NCI-H2171 (cell line): ENCODE measurements around the gene RYR2.
"Not testable (repeated sequence)": the region's sequence is repeated elsewhere in the genome, so short reads cannot be mapped to it uniquely, and the experiment has no call there.

ENCODE experiments used
- DNase-seq: peaks from one replicate; lab custom pipeline; 2025; lab: John Stamatoyannopoulos, UW

RYR2 gene

DNA sequence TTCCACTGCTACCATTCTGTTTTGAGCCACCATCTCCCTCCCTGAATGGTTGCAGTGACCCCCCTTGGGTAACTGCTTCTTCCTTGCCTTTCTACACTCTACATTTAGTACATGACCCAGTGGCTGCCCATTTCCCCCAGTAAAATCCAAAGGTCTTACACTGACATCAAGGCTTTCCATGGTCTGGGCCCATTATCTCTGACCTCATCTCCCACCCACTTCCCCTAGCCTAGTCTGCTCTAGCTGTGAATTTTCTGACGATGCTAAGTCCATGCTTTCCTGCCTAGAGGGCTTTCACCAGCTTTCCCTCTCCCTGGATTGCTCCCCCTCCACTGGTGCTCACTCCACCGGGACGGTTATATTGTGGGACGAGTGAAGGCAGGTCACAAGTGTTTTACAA lies 219.2 kb downstream of the RYR2 start:
- DNase-seq, result no peak

- DNase-seq, result no peak
Observed at GRCh38 chr1:237267743-237268142, 225.8 kb downstream of the RYR2 start.

GRCh38 chr1:237269938-237270337 lies 228.0 kb downstream of the RYR2 start:
- DNase-seq, result no peak

- DNase-seq, result no peak
Observed at GRCh38 chr1:237270353-237270752, 228.4 kb downstream of the RYR2 start.

- DNase-seq, result not testable (repeated sequence)
Observed at GRCh38 chr1:237277994-237278393, 236.0 kb downstream of the RYR2 start.

GRCh38 chr1:237279629-237280028 lies 237.6 kb downstream of the RYR2 start:
- no peak for DNase-seq

DNA sequence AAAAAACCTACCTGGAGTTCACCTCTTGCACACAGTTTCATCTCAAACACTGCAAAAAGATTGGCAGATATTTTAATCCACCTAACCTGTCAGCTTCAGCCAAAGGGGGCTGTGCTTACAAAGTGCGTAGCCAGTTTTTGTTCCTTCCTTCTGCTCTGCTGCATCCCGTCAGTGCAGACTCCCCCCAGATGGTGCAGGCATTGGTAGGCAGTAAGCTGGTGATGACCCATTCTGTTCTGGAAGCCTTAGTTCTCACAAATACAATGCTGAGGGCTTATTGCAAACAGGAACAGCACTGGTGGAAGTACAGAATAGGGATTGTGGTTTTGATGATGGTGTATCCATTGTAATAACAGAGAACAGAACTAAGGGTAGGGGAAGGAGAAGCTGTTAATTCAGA lies 239.5 kb downstream of the RYR2 start:
- no peak for DNase-seq

DNA sequence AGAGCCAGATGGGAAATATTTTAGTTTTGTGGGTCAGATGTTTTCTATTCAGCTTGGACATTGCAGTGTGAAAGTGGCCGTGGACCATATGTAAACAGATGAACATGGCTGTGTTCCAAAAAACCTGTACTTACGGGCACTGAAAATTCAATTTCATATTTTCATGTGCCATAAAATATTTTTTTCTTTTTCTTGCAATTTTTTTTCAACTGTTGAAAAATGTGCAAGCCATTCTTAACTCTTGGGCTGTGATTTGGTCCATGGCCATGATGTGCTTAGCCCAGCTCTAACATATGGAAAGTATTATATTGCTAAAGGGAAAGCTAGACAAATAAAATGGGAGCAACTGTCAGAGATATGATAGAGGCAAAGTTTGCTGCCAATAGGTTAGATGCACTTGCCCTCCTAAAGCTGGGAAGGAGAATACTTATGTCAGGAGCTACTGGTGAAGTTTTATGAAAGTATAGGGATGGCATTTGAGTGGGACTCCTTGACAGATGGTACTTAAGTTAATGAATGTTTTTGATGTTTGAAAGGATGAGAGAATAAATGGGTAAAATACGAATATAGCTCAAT lies 240.3 kb downstream of the RYR2 start:
- no peak for DNase-seq

GRCh38 chr1:237287876-237288521 lies 246.0 kb downstream of the RYR2 start:
- DNase-seq, result no peak

DNA sequence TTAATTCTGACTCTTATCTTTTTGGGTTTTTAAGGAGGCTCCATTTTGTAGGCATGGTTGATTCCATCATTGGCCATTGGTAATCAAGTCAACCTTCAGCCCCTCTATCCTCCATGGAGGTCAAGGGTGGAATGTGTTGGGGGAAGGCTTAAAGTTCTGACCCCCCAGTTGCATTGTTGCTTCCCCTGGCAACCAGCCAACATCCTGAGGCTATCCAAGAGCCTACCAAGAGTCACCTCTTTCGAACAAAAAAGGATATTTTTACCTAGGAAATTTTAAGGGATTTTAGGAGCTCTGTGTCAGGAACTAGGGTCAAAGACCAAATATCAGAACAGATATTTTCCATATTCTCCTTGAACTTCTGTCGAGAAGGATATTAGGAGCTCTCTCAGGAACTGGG lies 251.8 kb downstream of the RYR2 start:
- no peak for DNase-seq

- DNase-seq, result no peak
Observed at GRCh38 chr1:237296861-237297260, 254.9 kb downstream of the RYR2 start.

DNA sequence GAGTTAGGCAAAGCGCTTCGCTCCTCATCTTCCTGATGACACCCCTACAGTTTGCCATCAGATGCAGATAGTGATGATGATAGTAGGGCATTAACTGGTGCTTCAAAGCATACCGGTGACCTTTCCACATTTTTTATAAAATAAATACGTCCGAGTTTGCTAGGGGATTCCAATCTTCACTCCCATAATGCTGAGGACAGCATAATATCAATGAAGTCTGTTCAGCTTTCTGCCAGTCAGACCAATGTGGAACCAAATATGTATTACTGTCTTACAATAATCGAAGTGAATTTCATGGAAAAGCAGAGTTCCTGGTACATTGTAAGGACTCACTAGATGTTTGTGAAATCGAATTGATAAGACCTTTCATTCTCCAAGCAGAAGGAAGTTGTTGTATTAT lies 258.7 kb downstream of the RYR2 start:
- DNase-seq, result no peak

DNA sequence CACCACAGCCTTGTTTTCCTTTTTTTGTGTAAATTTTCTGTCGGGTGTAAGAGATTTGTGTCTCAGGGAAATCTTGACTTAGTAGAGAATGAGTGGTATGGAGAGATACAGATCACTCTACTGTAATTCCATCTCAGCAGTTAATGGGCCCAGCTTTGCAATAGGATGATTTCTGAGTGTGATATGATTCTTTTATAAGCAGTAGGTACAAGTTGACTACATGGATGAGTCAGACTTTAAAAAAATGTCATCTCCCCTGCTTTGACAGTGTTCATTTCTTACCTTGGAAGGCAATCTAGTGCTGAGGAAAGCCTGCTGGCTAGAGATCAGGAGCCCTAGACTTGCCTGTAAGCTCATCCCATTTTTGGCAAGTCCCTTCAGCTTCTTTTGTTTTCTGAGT lies 261.9 kb downstream of the RYR2 start:
- no peak for DNase-seq

GRCh38 chr1:237306726-237307125 lies 264.7 kb downstream of the RYR2 start:
- DNase-seq, result no peak

DNA sequence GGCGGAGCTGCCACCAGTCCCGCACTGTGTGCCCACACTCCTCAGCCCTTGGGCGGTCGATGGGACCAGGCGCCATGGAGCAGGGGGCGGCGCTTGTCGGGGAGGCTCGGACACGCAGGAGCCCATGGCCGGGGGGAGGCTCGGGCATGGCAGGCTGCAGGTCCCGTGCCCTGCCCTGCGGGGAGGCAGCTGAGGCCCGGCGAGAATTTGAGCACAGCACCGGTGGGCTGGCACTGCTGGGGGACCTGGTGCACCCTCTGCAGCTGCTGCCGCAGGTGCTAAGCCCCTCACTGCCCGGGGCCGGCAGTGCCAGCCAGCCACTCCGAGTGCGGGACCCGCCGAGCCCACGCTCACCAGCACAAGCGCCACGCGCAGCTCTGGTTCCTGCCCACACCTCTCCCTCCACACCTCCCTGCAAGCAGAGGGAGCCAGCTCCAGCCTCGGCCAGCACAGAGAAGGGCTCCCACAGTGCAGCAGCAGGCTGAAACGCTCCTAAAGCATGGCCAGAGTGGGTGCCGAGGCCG lies 267.7 kb downstream of the RYR2 start:
- DNase-seq, result no peak

GRCh38 chr1:237316352-237316751 lies 274.4 kb downstream of the RYR2 start:
- DNase-seq, result peak; percentile 64

GRCh38 chr1:237318748-237319147 lies 276.8 kb downstream of the RYR2 start:
- no peak for DNase-seq

- DNase-seq, result no peak
Observed at GRCh38 chr1:237320890-237321289, 278.9 kb downstream of the RYR2 start.

DNA sequence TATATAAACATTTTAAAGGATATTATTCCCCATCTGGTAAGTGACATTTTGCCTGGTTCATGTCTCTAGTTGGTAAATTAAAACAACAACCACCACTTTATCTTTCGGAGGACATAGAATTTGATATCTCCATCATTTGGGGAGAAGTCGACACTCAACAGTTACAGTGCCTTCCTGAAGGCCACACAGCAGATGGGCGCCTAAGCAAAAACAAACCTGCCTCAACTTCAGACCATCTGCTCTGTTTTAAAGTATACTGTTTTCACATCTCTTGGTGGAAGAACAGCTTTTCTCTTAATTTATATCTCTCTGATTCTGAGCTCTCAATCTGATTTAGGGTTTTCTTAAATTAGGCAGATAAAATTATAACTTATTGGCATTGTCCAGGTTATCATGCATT lies 282.2 kb downstream of the RYR2 start:
- peak; percentile 83 for DNase-seq

- no peak for DNase-seq
Observed at GRCh38 chr1:237327061-237327460, 285.1 kb downstream of the RYR2 start.

- DNase-seq, result no peak
Observed at GRCh38 chr1:237340892-237341291, 298.9 kb downstream of the RYR2 start.

DNA sequence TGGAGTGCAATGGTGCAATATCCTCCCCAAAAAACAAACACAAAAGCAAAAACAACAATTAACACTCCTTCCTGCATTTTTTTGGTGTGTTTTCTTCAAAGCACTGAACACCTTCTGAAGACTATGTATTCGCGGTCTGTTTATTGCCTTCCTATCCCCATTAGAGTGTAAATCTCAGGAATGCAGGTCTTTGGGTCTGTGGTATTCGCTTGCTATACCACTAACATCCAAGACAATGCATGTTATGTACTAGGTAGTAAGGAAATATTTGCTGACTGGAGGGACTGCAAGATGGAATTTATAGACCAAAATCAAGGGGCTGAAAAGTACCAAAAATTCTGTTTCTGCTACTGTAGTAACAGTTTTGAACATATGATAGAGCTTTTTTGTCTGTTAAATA lies 299.4 kb downstream of the RYR2 start:
- DNase-seq, result no peak

DNA sequence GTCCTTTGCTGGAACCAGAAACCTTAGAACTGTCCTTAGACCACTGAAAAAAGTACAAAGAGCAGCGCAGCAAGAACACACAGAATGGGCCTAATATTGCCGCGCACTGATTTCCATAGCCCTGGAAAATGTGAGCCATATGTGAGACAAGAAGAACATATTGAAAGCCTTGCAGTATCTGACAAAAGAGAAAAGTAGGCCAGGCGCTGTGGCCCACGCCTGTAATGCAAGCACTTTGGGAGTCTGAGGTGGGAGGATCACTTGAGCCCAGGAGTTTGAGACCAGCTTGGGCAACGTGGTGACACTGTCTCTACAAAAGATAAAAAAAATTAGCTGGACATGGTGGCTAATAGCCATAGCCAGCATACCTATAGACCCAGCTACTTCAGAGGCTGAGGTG lies 300.7 kb downstream of the RYR2 start:
- DNase-seq, result no peak

GRCh38 chr1:237352747-237353146 lies 310.8 kb downstream of the RYR2 start:
- no peak for DNase-seq
